GM19238 (cell line): ENCODE measurements around the gene VOPP1.

ENCODE experiments used
- DNase-seq: peaks from one replicate; pipeline ENCODE4 v3.0.0; 2011; ENCODE audit warnings: low spot score; ENCODE audit not compliant: insufficient read length

Gene VOPP1

GRCh38 chr7:55533050-55533728 is 39.1 kb downstream of the VOPP1 start:
- DNase-seq = peak; percentile 66

- no peak for DNase-seq
These were observed 40.0 kb downstream of the VOPP1 start for GRCh38 chr7:55532150-55532917.

- DNase-seq = no peak
These were observed 40.8 kb downstream of the VOPP1 start for GRCh38 chr7:55531536-55531935.

- no peak for DNase-seq
These were observed 45.0 kb downstream of the VOPP1 start for GRCh38 chr7:55527307-55527706.

GRCh38 chr7:55526770-55527169 is 45.5 kb downstream of the VOPP1 start:
- no peak for DNase-seq

- no peak for DNase-seq
These were observed 46.0 kb downstream of the VOPP1 start for GRCh38 chr7:55526329-55526728.

GRCh38 chr7:55524558-55525310 is 47.6 kb downstream of the VOPP1 start:
- no peak for DNase-seq

GRCh38 chr7:55523366-55523765 is 48.9 kb downstream of the VOPP1 start:
- DNase-seq = no peak

- no peak for DNase-seq
These were observed 50.1 kb downstream of the VOPP1 start for GRCh38 chr7:55521917-55522902.

GRCh38 chr7:55521512-55521911 is 50.8 kb downstream of the VOPP1 start:
- DNase-seq = no peak

GRCh38 chr7:55520426-55521140 is 51.7 kb downstream of the VOPP1 start:
- DNase-seq = no peak

- no peak for DNase-seq
These were observed 53.5 kb downstream of the VOPP1 start for GRCh38 chr7:55518836-55519235.

- no peak for DNase-seq
These were observed 54.2 kb downstream of the VOPP1 start for GRCh38 chr7:55517936-55518689.

GRCh38 chr7:55517191-55517633 is 55.1 kb downstream of the VOPP1 start:
- DNase-seq = no peak

GRCh38 chr7:55516409-55516808 is 55.9 kb downstream of the VOPP1 start:
- no peak for DNase-seq

- no peak for DNase-seq
These were observed 56.6 kb downstream of the VOPP1 start for GRCh38 chr7:55515569-55516279.

GRCh38 chr7:55514546-55515265 is 57.6 kb downstream of the VOPP1 start:
- DNase-seq = no peak

- no peak for DNase-seq
These were observed 58.4 kb downstream of the VOPP1 start for GRCh38 chr7:55513868-55514267.
